HG02678 (cell line): ENCODE results near the gene CIB2.
"Not testable (repeated sequence)": the region's sequence is repeated elsewhere in the genome, so short reads cannot be mapped to it uniquely, and the experiment has no call there.

Experiments
- ATAC-seq: cut with Tn5 transposase; IDR thresholded peaks from one replicate; pipeline ENCODE4 v1.9.1; 2021; ENCODE audit warnings: mild to moderate bottlenecking, moderate library complexity; ENCODE audit not compliant: unreplicated experiment

Gene CIB2

DNA sequence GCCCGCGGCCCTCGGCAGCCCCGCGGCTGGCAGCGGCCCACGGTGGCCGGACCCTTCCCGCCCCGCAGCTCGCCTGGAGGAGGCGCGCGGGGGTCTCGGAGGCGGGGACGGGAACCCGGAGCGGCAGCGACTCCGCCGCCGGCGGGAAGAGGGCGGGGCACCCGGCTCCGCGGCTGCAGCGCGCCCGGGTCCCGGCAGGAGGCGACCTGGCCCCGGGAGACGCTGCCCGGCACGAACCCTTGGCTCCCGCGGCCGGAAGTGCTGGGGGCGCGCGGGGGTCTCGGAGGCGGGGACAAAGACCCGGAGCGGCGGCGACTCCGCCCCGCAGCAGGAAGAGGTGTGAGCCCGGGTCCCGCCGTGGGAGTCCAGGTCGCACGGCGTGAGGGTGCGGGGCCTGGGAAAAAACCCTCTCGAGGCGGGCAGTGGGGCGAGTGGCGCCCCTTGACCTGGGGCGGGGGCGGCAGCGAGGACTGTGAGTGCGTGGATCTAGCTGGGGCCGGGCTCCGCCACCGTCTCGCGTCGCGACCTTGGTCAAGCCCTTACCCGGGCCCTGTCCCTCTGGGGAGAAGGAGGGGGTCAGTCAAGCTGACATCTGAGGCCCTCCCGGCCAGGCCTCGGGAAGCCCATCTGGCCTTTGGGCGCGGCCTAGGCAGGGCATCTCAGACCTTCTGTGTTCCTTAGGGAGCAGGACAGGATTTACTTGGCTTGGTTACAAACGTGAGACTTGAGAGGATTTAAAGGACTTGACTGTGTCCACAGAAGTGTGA is at the start of gene CIB2:
Gene CIB2 (minus strand): TSS at position 151 of the 767 bp plus-strand sequence. CDS start 230 bp downstream, outside the sequence.
- peak; percentile 88 for ATAC-seq

DNA sequence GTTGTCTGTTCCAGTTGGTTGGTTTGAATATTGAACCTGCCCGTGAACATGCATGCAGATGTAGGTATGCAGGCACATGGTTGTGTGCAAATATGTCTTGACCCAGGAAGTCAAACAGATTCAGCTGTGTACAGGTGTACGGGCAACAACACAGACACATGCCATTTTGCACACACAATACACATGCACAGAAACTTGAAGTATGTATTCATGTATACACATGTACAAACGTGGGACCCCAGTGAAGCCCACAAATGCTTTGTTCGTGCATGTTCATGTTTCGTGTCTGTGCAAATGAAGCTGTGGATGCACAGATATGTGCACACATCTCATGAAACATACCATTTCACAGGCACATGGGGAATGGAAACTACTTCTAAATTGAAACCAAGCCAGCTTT is 48.7 kb upstream of the CIB2 start:
- no peak for ATAC-seq

DNA sequence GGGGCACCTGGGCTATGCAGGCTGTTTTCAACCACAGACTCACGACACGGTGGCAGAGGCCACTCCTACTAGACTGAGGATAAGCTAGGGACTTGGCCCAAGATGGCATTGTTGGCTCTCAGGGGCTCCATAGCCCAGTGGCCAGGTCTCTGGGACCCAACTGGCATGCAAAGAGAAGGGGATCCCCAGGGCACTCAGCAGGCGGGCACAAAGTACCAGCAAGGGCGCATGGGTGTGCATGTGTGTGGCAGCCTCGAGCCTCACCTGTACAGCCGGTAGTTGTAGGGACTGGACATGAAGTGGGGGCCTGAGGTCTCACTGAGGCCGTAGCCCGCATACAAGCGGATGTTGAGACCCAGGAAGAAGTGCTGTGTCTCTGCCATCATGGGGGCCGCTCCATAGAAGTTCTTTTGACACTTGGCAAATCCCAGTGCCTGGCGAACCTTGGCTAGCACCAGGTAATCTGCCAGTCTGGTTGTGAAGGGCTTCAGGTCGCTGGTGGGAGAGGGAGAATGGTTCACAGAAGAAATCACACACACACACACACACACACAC is 48.1 kb upstream of the CIB2 start:
- ATAC-seq = no peak

DNA sequence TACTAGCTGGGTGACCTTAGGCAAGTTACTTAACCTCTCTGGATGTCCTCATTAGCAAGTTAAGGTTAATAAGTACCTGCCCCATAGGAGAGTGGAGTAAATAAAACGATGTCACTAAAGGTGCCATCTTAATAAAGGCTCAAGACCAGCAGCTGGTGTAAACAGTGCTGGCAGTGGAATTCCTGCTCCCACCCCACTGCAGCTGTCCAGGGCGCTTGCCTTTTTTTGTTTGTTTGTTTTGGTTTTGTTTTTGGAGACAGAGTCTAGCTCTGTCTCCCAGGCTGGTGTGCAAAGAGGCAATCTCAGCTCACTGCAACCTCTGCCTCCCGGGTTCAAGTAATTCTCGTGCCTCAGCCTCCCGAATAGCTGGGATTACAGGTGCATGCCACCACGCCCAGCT is 46.8 kb upstream of the CIB2 start:
- ATAC-seq = no peak

DNA sequence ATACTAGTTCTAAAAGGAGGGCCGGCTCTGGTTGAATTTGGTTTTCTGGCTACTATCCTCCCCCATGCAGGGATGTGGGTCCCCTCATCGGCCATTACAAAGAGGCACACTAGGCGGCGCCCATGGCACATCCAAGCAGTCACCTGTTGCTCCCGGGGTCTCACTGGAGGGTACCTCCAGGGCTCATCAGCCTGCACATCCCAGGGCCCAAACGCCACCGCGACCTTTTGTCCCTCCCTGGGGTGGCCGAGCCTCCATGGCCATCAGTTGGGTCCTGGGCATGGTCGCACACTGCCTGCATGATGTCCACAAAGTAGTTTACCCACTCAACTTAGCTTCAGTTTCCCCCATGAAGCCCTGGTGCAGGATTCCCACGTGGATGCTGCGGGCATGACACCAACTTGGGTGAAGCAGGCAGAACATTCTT is 46.2 kb upstream of the CIB2 start:
- no peak for ATAC-seq

DNA sequence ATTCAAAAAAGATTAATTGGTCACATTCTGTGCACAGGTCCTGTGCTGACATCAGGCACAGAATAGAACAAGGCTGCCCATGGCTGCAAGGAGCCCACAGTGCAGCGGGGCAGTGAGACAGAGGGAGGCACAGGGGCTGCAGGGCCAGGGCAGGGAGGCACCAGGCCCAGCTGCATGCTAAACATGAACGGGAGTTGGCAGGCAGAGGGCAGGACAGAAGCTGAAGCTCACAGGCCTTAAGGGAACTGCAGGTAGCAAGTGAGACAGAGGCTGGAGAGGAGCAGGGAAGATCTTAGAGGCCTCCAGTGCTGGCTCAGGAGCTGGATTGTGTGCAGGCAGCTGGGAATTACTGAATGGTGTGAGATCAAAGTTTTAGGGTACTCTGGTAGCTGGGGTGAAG is 44.1 kb upstream of the CIB2 start:
- ATAC-seq = no peak

DNA sequence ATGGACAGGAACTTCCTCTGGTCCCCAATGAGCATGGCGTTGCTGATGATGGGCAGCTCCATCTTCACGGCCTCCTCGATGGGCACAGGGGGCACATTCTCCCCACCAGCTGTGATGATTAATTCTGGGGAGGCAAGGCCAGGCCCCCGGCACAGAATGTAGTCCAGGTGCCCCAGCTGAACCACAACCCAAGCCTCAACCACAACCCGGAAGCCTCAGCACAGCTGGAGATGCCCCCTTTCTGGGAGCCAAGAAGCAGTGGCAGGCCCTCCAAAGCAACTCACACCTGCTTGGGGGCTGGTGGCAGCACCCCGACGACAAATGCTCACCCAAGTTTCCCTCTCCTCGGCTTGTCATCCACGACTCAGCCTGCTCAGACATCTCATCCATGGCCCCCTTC is 43.2 kb upstream of the CIB2 start:
- ATAC-seq = peak; percentile 43

DNA sequence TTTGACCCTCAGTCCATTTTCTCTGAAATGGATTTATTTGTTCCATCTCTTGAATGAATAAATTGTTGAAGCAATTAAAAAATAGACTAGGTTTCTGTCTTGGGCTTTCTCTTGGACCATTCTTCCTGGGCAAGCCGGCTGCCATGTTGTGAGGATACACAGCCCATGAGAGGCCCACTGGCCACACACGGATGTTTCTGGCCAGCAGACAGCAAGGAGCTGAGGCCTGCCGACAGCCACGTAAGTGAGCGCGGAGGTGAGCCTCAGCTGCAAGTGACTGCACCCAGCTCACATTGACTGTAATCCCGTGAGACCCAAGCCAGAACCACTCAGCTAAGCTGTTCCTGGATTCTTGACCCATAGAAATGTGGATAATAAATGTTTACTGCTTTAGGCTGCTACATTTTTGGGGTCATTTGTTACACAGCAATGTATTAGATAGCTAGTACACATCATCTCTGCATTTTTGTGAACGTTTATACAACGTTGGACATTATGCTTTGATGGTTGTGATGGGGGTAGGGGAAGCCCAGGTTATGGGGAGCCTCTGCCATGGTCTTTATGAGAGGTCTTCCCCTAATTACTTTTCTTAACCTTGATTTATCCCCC is 40.7 kb upstream of the CIB2 start:
- ATAC-seq = no peak

DNA sequence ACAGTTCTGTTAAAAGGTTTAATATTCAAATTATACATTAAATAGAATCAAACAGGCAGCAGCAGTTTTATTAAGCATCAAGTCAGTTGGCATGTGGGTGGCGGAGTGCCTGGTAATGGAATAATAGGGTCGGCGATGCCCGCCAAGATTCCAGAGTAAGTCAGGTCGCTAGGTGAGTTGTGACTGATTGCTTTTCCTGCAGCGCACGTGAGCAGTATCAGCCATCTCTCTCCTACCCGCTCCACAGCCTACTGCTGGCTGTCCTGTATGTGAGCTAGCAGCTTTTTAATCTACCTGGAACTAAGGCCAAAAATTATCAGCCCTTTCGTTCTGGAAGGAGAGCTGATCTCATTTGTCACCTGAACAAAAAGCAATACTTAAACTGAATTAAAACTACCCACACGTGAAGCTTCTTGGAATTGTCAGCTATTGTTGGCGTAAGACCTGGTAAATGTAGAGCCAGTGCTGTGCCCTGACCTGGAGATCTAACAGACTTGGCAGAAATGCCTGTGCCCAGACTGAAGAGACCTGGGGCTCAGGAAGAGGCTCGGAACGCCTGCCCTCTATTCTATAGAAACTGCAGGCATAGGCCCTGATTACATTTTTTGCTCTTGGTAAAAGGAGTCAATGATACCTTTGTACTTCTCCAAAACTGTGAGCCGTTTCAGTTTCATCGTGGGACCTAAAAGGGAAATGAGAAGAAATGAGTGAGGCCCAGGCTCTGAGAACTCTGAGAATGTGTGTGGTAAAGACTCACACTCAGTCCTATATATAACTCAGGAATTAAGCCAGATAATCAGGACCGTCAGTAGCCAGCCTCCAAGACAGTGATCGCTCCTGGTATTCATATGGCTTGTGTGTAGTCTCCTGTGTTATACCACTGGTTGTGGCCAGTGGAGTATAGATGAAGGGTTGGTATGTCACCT is 39.9 kb upstream of the CIB2 start:
- peak; percentile 56 for ATAC-seq

DNA sequence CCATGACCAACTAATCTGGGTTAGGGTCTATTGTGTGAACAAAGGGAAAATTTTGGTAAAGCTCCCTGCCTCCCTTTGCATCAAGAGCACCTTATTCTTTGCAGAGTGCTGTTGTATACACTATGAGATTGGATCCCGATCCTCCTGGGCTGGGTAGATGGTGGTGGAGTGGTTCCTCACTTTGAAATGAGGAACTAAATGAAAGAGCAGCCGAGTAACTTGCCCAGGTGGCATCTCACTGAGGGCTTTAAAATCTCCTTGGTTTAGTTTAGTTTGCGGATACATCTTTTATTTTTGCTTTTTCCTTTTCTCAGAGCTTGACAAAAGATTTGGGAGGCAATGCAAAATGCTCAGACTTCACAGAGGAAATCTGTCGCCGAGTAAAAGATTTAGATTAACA is 37.4 kb upstream of the CIB2 start:
- ATAC-seq = no peak

DNA sequence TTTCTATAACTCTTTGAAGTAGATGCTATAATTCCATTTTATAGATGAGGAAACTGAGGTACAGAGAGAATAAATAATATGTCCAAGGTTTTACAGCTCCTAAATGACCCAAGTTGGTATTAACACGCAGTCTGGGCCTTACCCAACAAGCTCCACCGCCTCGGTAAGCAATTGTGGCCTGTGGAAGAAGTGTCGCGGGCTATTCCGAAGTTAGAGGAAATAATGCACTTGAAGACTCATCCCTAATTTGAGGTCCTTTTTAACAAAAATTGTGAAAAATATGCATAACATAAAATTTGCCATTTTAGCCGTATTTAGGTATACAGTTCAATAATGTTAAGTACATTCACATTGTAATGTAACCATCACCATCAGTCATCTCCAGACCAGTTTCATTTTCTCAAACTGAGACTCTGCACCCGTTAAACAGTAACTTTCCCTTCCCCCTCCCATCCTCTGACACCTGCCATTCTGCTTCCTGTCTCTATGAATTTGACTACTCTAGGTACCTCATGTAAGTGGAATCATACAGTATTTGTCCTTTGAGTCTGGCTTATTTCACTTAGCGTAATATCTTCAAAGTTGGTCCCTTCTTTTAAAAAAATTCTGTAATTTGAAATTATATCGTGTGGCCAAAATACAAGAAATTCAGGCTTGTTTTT is 36.1 kb upstream of the CIB2 start:
- ATAC-seq = peak; percentile 72

DNA sequence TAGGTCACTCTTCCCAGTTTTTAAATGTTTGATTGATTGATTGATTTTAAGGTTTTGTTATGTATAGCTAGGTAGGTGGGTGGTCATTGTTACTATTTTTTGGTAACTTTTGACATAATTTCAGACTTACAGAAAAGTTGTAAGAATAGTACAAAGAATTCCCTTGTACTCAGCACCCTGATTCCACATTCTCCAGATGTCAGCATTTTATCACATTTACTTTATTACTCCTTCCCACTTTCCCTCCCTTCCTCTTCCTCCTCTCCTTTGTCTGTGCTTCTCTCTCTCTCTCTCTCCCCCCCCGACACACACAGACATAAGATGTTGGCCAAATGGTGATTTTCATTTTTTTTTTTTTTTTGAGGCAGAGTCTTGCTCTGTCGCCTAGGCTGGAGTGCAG is 32.8 kb upstream of the CIB2 start:
- no peak for ATAC-seq

DNA sequence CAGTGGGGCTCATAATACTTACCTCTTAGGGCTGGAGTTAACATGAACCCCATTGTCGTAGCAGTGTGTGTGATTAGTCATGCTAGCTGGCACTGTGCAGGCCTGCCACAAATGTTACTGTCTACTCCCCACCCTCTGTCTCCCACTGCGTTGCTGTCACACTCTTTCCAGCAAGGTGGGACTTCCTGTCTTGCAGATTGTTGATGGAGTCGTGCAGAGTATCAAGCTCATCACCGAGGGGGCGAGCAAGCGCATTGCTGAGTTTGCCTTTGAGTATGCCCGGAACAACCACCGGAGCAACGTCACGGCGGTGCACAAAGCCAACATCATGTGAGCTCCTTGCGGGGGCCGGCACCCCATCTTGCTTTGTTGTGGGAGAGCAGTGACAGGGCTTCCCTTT is 30.8 kb upstream of the CIB2 start:
- ATAC-seq = no peak

DNA sequence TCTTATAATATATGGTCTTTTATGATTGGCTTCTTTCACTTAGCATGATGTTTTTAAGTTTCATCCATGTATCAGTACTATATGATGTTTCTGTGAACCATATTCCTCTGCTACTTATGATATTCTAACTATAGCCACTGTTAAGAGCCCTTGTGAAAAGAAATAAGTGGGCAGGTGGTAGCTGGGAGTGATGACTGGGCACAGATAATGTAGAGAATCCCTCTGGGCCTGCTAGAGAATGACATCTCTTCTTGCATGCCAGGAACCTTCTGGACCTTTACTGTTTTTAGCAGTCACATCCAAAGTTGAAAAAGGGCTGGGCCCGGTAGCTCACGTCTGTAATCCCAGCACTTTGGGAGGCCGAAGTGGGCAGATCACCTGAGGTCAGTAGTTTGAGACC is 28.1 kb upstream of the CIB2 start:
- ATAC-seq = no peak

DNA sequence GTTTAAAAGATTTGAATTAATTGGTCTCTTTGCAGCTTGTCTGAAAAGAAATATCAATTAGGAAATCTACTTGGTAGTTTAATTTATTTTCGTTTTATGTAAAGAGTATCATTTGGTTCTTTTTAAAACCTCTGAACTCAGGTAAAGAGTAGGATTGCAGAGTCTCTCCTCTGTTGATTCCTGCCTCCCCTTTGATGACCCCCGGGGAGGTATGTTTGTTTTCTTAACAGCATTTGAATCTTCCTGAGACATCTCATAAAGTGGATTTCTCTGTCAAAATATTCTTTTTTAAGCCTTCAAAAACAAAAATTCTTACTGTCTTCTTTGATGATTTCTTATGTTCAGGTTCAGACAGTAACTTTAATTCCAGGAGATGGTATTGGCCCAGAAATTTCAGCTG is 26.0 kb upstream of the CIB2 start:
- no peak for ATAC-seq

DNA sequence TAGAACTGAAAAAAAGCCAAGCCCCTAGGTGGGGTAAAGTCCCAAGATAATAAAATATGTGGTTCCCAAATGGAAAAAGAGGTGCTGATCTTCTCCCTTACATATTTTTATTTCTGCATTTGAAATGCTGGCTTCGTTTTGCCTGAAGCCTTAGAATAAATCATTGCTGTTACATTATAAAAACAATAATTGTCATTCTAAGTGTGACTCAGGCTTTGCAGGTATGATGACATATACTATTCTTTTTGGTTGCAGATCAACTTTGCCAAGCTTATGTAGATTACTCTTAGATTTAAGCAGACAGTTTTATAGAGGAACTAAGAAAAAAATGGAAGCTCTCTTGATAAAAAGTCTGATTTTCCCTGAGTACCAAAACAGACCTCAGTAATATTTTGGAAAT is 25.4 kb upstream of the CIB2 start:
- no peak for ATAC-seq

DNA sequence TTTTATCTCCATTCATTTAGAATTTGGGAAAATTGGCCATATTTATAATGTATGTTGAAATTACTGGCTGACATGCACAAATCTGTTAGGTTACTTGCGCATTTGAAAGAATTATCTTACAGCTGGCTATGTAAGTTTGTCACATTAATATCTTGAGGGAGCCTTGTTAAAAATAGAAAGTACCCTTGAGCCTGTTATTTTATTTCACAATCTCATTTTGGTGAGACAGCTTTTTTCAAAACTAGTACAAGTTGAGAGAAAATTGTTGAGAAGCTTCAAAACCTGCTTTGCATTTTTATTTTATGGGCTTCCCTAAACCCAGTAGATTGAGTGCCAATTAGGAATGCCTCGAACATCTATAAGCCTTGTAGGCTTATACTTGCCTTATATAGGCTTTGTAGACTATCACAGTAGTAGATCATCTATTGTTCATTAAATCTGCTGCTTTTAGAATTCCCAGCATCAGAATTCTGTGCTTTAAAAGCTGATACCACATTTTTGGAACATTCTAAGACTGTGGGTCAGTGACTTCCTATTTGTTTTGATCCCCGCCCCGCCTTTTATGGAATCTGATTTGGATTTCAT is 24.2 kb upstream of the CIB2 start:
- ATAC-seq = no peak

DNA sequence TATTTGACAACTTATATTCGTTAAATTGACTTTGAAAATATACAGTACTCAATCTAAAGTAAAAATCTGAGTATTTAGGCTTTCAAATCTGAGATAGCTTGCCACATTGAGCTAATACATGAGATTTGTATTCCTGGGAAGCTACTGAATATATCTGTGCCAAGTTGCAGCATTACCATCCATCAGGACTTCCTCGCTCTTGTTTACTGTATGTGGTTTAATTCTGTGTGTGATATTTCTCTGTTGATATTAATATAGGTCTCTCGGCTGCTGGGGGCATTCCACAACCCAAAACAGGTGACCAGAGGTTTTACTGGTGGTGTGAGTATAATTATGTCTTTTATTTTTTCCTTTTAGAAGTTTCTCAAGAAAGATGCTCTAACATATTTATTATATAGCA is 23.7 kb upstream of the CIB2 start:
- no peak for ATAC-seq

DNA sequence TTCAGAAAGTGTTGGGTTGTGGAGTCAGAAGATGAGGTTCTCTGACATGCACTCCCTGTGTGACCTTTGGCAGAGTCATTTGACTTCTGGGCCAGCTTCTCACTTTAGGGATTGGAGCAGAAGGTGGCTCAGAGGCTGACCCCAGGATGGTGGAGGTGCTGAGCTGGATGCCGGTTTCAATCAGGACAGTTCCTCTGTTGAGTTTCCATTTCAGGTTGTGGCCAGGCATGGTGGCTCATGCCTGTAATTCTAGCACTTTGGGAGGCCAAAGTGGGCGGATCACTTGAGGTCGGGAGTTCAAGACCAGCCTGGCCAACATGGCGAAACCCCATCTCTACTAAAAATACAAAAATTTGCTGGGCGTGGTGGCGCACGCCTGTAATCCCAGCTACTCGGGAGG is 19.8 kb upstream of the CIB2 start:
- not testable (repeated sequence) for ATAC-seq
